GM12878 (cell line): ENCODE data around the gene RHBG. TPM values are rescaled to one million over a fixed set of nuclear protein-coding genes. Genes with fewer than 3 reads are reported as not detected.

Experiments
- ATAC-seq: fragments of 200-7000 bp; cut with Tn5 transposase; 3 replicates; pipeline ENCODE4 v1.9.1; 2020; ENCODE audit warnings: mild to moderate bottlenecking, moderate library complexity
- BruUV-seq: library from RNA; stranded (reverse); fragments of 400-500 nt; replicated peaks from 2 replicates; lab custom pipeline; 2021; lab: Mats Ljungman, UMichigan
- CTCF ChIA-PET: fragments of 300-600 bp; sonication (Branson Sonifier 250); formaldehyde crosslinking; extraction: SDS; loops from one replicate; lab custom pipeline; 2021; ENCODE audit warnings: inconsistent platforms; lab: Yijun Ruan, JAX
- POLR2A ChIA-PET: fragments of 350-600 bp; formaldehyde crosslinking; extraction: SDS; loops from one replicate; lab custom pipeline; 2021; ENCODE audit warnings: inconsistent platforms; lab: Charles Lee
- RAD21 ChIA-PET: fragments of 300-600 bp; sonication (Branson Sonifier 250); formaldehyde crosslinking; loops from one replicate; lab custom pipeline; 2023; ENCODE audit warnings: antibody characterized with exemption; ENCODE audit not compliant: unreplicated experiment; lab: Charles Lee
- SMC1A ChIA-PET: fragments of 300-600 bp; sonication (Branson Sonifier 250); formaldehyde crosslinking; loops from one replicate; lab custom pipeline; 2023; ENCODE audit not compliant: unreplicated experiment, uncharacterized antibody; lab: Charles Lee
- DNase-seq: peaks from one replicate; pipeline ENCODE4 v3.0.0-alpha.2; 2011; ENCODE audit warnings: low read depth, low spot score
- FAIRE-seq: peaks from 3 replicates; lab custom pipeline; 2011; peaks lifted over from hg19 to GRCh38; lab: Jason Lieb, UNC
- H2AFZ ChIP-seq: 2 replicates; pipeline ENCODE4 v1.6.0; 2011; ENCODE audit warnings: low read depth, low read length, control low read depth; ENCODE audit not compliant: control insufficient read depth
- H3K27ac ChIP-seq: 2 replicates; pipeline ENCODE4 v1.5.1; 2011; ENCODE audit warnings: control low read depth; ENCODE audit not compliant: control insufficient read depth, insufficient read depth
- H3K27me3 ChIP-seq, 2 experiments: replicated peaks in 1 of 2; 2 replicates each; pipeline versions ENCODE4 v1.6.0 to v1.6.1; 2011; ENCODE audit warnings: low read length in 1 of 2; ENCODE audit not compliant: control insufficient read depth in 2 of 2, insufficient read depth in 2 of 2
- H3K36me3 ChIP-seq, 2 experiments: 2 replicates each; pipeline ENCODE4 v1.5.1; 2011; ENCODE audit warnings: low read length in 1 of 2; ENCODE audit not compliant: control insufficient read depth in 2 of 2, insufficient read depth in 2 of 2
- H3K4me1 ChIP-seq: 2 replicates; pipeline ENCODE4 v1.6.1; 2011; ENCODE audit warnings: mild to moderate bottlenecking, low read length, moderate library complexity, mixed read lengths; ENCODE audit not compliant: control insufficient read depth, insufficient read depth
- H3K4me2 ChIP-seq: 2 replicates; pipeline ENCODE4 v1.6.0; 2011; ENCODE audit warnings: control low read depth; ENCODE audit not compliant: control insufficient read depth, insufficient read depth
- H3K4me3 ChIP-seq: fragments of 200-600 bp; sonication (generic); 2 replicates; pipeline ENCODE4 v1.5.1; 2016
- H3K79me2 ChIP-seq: 2 replicates; pipeline ENCODE4 v1.6.0; 2011; ENCODE audit warnings: low read length; ENCODE audit not compliant: control insufficient read depth, insufficient read depth
- H3K9ac ChIP-seq: 2 replicates; pipeline ENCODE4 v1.8.0; 2011; ENCODE audit warnings: low read length, control low read depth, mixed read lengths; ENCODE audit not compliant: control insufficient read depth, insufficient read depth
- H3K9me3 ChIP-seq: replicated peaks from 3 replicates; pipeline ENCODE4 v1.5.1; 2011; ENCODE audit warnings: mild to moderate bottlenecking, low read length; ENCODE audit not compliant: control insufficient read depth, insufficient read depth
- H4K20me1 ChIP-seq: 2 replicates; pipeline ENCODE4 v1.6.0; 2011; ENCODE audit not compliant: control insufficient read depth, insufficient read depth
- BCL3 ChIP-seq: IDR thresholded peaks from 2 replicates; pipeline ENCODE4 v1.6.1; 2011; ENCODE audit warnings: borderline replicate concordance, low read depth, mild to moderate bottlenecking, moderate library complexity, low read length; ENCODE audit not compliant: insufficient read depth, poor library complexity, severe bottlenecking
- BCLAF1 ChIP-seq: fragments of 450-650 bp; IDR thresholded peaks from 2 replicates; pipeline ENCODE4 v1.6.1; 2017; ENCODE audit warnings: antibody characterized with exemption, mild to moderate bottlenecking, moderate library complexity
- BMI1 ChIP-seq: fragments of 450-650 bp; IDR thresholded peaks from 2 replicates; pipeline ENCODE4 v1.6.1; 2016; ENCODE audit warnings: mild to moderate bottlenecking, moderate library complexity, borderline replicate concordance
- EED ChIP-seq: sonication (generic); IDR thresholded peaks from 2 replicates; pipeline ENCODE4 v1.6.1; 2016; ENCODE audit warnings: antibody characterized with exemption, low read depth
- LARP7 ChIP-seq: fragments of 450-650 bp; IDR thresholded peaks from 2 replicates; pipeline ENCODE4 v1.6.1; 2017; ENCODE audit warnings: mild to moderate bottlenecking
- MTA3 ChIP-seq: IDR thresholded peaks from 2 replicates; pipeline ENCODE4 v1.6.1; 2012; ENCODE audit warnings: low read length, inconsistent platforms, borderline replicate concordance
- POLR2AphosphoS2 ChIP-seq: IDR thresholded peaks from 2 replicates; pipeline ENCODE4 v1.6.1; 2011; ENCODE audit warnings: low read depth, mild to moderate bottlenecking, low read length, improper control_type of control experiment, moderate library complexity
- PRDM15 ChIP-seq: fragments of 450-650 bp; formaldehyde crosslinking; IDR thresholded peaks from 2 replicates; pipeline ENCODE4 v1.4.0; 2020; ENCODE audit warnings: mild to moderate bottlenecking, moderate library complexity
- STAT1 ChIP-seq: fragments of 450-650 bp; conservative IDR thresholded peaks from 2 replicates; pipeline ENCODE4 v1.6.1; 2014; ENCODE audit warnings: antibody characterized with exemption, mild to moderate bottlenecking
- TAF1 ChIP-seq: IDR thresholded peaks from 2 replicates; pipeline ENCODE4 v1.6.1; 2011; ENCODE audit warnings: mild to moderate bottlenecking, low read depth, low read length, borderline replicate concordance
- YY1 ChIP-seq: IDR thresholded peaks from 2 replicates; pipeline ENCODE4 v1.6.1; 2011; ENCODE audit warnings: low read depth, mild to moderate bottlenecking, low read length
- ZBTB40 ChIP-seq: fragments of 450-650 bp; IDR thresholded peaks from 2 replicates; pipeline ENCODE4 v1.6.1; 2016; ENCODE audit warnings: mild to moderate bottlenecking, moderate library complexity, borderline replicate concordance
- WGBS: methylation state at CpG from one replicate; pipeline ENCODE4 v1.1.6; 2016; ENCODE audit warnings: low lambda C conversion rate; ENCODE audit not compliant: insufficient replicate concordance, insufficient coverage; ENCODE audit errors: missing lambda C conversion rate; 5-methylcytosine and 5-hydroxymethylcytosine counted together
- in situ Hi-C: fragments of 300-500 bp; cut with MboI; formaldehyde crosslinking; loops from 9 replicates; pipeline ENCODE4 v1.14.3; 2018; ENCODE audit warnings: mixed read lengths
- intact Hi-C: fragments of 100-400 bp; cut with micrococcal nuclease; formaldehyde crosslinking; loops from one replicate; pipeline ENCODE4 v1.14.2; 2022; ENCODE audit not compliant: unreplicated experiment
- polyA plus RNA-seq, 11 experiments: library from polyadenylated mRNA; depleted of rRNA in 4 of 11; unstranded in 6 of 11; stranded (reverse) in 5 of 11; fragments of >200 nt; fragmentation: Nextera tagmentation in 4 of 11; fragmentation: Illumina TruSeq in 1 of 11; extraction: Ambion mirVana in 4 of 11; extraction: Trizol in 1 of 11; gene quantifications; 1 replicate in 1 of 11; 2 replicates in 10 of 11; pipeline versions ENCODE4 v1.2.1 to v1.2.3, GENCODE V29; 2011 to 2016; ENCODE audit warnings: inconsistent platforms in 2 of 11, missing spikeins in 2 of 11, low read depth in 1 of 11
- total RNA-seq, 4 experiments: library from RNA; depleted of rRNA in 3 of 4; stranded (reverse); fragments of >200 nt in 3 of 4; fragmentation: Illumina TruSeq in 1 of 4; extraction: Trizol in 1 of 4; gene quantifications; 2 replicates each; pipeline versions ENCODE4 v1.2.1 to v1.2.3, GENCODE V29; 2013 to 2021

The RHBG gene
- total and polyA plus RNA-seq, 10 of the 15 experiments (the other 5 are each of a cell fraction or from before 2014, with no cell fraction given) = not detected

GRCh38 chr1:156368157-156368658 is 803 bp upstream of the RHBG start:
- WGBS = 74% methylated on average over 7 of the region's 7 CpGs
- ChIA-PET POLR2A (no interaction called here), CTCF (no interaction called here), SMC1A (no interaction called here), RAD21 (no interaction called here)
- DNase-seq (no peak), ATAC-seq (no peak), FAIRE-seq (no peak)
- H3K79me2 ChIP-seq = no peaks in the 10 kb centered on the region
- H2AFZ ChIP-seq = no peak overlapping the region
- no peaks in the 10 kb centered on the region for H3K4me1 ChIP-seq
- no peaks in the 10 kb centered on the region for H3K36me3 ChIP-seq
- in situ Hi-C loops (no loop called here), intact Hi-C loops (no loop called here)
- no peaks in the 10 kb centered on the region for H4K20me1 ChIP-seq
- BruUV-seq = no TSS peak
- peaks cover 3 to 11% of the 10 kb centered on the region in 2 experiments; a peak in 3 of 4 replicates for H3K27me3 ChIP-seq
- no peak overlapping the region for H3K27ac ChIP-seq
- no peak overlapping the region for H3K9ac ChIP-seq
- H3K9me3 ChIP-seq = no peaks in the 10 kb centered on the region
- H3K4me2 ChIP-seq = no peak overlapping the region
- no peak overlapping the region for H3K4me3 ChIP-seq
- TF ChIP-seq BCLAF1 (no peak), BCL3 (no peak), LARP7 (no peak), STAT1 (no peak), PRDM15 (CRISPR knock-in tag) (no peak), POLR2AphosphoS2 (no peak), MTA3 (no peak), ZBTB40 (no peak), YY1 (no peak), BMI1 (no peak), TAF1 (no peak), EED (no peak)
